ENCODE measurements around the gene MYO5A.
A peak's percentile ranks its signal among the peaks of the same experiment; 100 is the strongest.

Gene MYO5A

GRCh38 chr15:52281085-52282035, 247.3 kb downstream of the MYO5A start:
- no peak for DNase-seq

GRCh38 chr15:52280326-52281084, 248.2 kb downstream of the MYO5A start:
- DNase-seq: no peak

GRCh38 chr15:52278636-52279367, 249.9 kb downstream of the MYO5A start:
- DNase-seq: no peak

- no peak for DNase-seq
Measured at GRCh38 chr15:52278135-52278534, 250.5 kb downstream of the MYO5A start.

GRCh38 chr15:52277575-52277974, 251.1 kb downstream of the MYO5A start:
- no peak for DNase-seq

- DNase-seq: no peak
Measured at GRCh38 chr15:52276256-52276770, 252.4 kb downstream of the MYO5A start.

GRCh38 chr15:52263563-52264282, 265.0 kb downstream of the MYO5A start:
- no peak for DNase-seq

- DNase-seq: no peak
Measured at GRCh38 chr15:52262364-52262763, 266.3 kb downstream of the MYO5A start.

- DNase-seq: no peak
Measured at GRCh38 chr15:52261498-52262242, 267.0 kb downstream of the MYO5A start.

- DNase-seq: no peak
Measured at GRCh38 chr15:52261026-52261425, 267.7 kb downstream of the MYO5A start.

GRCh38 chr15:52259503-52259902, 269.2 kb downstream of the MYO5A start:
- DNase-seq: no peak

GRCh38 chr15:52258461-52258860, 270.2 kb downstream of the MYO5A start:
- DNase-seq: no peak

- DNase-seq: peak; percentile 18
Measured at GRCh38 chr15:52257734-52258062, 271.0 kb downstream of the MYO5A start.
